Tibial nerve (tissue), 4 donors: Measurements from ENCODE around the gene FHDC1. TPM values are rescaled to one million over a fixed set of nuclear protein-coding genes. Genes with fewer than 3 reads are reported as not detected.

Experiments
- DNase-seq, 2 donors: peaks; one replicate each; pipeline ENCODE4 v3.0.0-alpha.2; 2019; ENCODE audit warnings: low spot score in 2 of 2
- H3K27ac ChIP-seq, 4 donors: fragments of 200-600 bp; sonication (generic) in 3 of 4; one replicate each; pipeline ENCODE4 v1.5.1; 2017 to 2019; ENCODE audit warnings: mild to moderate bottlenecking in 1 of 4
- H3K27me3 ChIP-seq, 2 donors: fragments of 200-600 bp; sonication (generic) in 1 of 2; one replicate each; pipeline versions ENCODE4 v1.5.1 to v1.6.0; 2017 to 2019
- H3K36me3 ChIP-seq, 3 donors: fragments of 200-600 bp; sonication (generic); one replicate each; pipeline ENCODE4 v1.5.1; 2018 to 2019
- H3K4me1 ChIP-seq, 4 donors: fragments of 200-600 bp; sonication (generic) in 3 of 4; one replicate each; pipeline ENCODE4 v1.5.1; 2017 to 2019
- H3K4me3 ChIP-seq, 4 donors: fragments of 200-600 bp; sonication (generic) in 3 of 4; one replicate each; pipeline ENCODE4 v1.5.1; 2017 to 2019; ENCODE audit warnings: mild to moderate bottlenecking in 1 of 4, moderate library complexity in 1 of 4
- H3K9me3 ChIP-seq, 4 donors: fragments of 200-600 bp; sonication (generic) in 3 of 4; one replicate each; pipeline ENCODE4 v1.5.1; 2017 to 2019
- EP300 ChIP-seq, 2 donors: sonication (generic); formaldehyde crosslinking; IDR thresholded peaks; one replicate each; pipeline ENCODE4 v1.6.1; 2017; ENCODE audit warnings: antibody characterized with exemption in 2 of 2, mild to moderate bottlenecking in 1 of 2
- POLR2A ChIP-seq, 2 donors: fragments of 450-650 bp; IDR thresholded peaks; one replicate each; pipeline ENCODE4 v1.6.1; 2017; ENCODE audit warnings: antibody characterized with exemption in 2 of 2, mild to moderate bottlenecking in 2 of 2, moderate library complexity in 2 of 2
- WGBS, 2 donors: methylation state at CpG; one replicate each; pipeline ENCODE4 v1.1.5; 2018; 5-methylcytosine and 5-hydroxymethylcytosine counted together
- total RNA-seq, 4 donors: library from RNA; depleted of rRNA; stranded (reverse); fragments of >200 nt; gene quantifications; one replicate each; pipeline ENCODE4 v1.1.0, GENCODE V29; 2016
- TF ChIP-seq, protein P1 (sequence below), 5 experiments: fragments of 200-600 bp in 3 of 5; fragments of 450-650 bp in 2 of 5; sonication (generic) in 3 of 5; IDR thresholded peaks; one replicate each; pipeline ENCODE4 v1.5.1; 2016 to 2019; ENCODE audit warnings: antibody characterized with exemption in 5 of 5, mild to moderate bottlenecking in 3 of 5, moderate library complexity in 2 of 5

FHDC1 gene
- total RNA-seq, 4 donors from 2014 or later: 2.2 to 7.9 (median 6.1) TPM

DNA sequence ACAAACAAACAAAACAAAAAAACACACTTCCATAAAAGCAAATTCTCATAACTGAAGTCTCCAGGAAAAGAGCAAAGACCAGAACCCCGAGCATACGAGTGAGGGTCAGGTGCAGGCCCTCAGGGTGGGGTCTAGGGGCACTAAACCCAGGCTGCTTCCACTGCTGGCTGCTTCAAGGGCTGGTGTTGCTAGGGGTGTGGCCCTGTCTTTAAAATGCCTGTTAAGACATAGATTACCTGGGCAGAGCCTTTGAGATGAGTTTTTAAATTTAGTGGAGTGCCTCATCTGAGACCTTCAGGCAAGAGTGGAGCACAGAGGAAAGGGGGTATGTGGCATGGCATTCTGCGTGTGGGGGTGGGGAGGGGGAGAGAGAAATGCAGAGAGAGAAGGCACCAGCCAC, 87.0 kb downstream of the FHDC1 start:
- no peaks in the 10 kb centered on the region for H3K27me3 ChIP-seq
- 50 to 57% methylated on average over 3 of the region's 3 CpGs for WGBS, 2 donors
- H3K4me1 ChIP-seq: no peaks in the 10 kb centered on the region
- TF ChIP-seq, protein P1, sequence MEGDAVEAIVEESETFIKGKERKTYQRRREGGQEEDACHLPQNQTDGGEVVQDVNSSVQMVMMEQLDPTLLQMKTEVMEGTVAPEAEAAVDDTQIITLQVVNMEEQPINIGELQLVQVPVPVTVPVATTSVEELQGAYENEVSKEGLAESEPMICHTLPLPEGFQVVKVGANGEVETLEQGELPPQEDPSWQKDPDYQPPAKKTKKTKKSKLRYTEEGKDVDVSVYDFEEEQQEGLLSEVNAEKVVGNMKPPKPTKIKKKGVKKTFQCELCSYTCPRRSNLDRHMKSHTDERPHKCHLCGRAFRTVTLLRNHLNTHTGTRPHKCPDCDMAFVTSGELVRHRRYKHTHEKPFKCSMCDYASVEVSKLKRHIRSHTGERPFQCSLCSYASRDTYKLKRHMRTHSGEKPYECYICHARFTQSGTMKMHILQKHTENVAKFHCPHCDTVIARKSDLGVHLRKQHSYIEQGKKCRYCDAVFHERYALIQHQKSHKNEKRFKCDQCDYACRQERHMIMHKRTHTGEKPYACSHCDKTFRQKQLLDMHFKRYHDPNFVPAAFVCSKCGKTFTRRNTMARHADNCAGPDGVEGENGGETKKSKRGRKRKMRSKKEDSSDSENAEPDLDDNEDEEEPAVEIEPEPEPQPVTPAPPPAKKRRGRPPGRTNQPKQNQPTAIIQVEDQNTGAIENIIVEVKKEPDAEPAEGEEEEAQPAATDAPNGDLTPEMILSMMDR (IDR thresholded peaks at IDR 0.05): no peak
- TF ChIP-seq EP300 (IDR thresholded peaks at IDR 0.05) (no peak), POLR2A (IDR thresholded peaks at IDR 0.05) (no peak)
- peaks cover 0 to 3% (median 0%) of the 10 kb centered on the region in 3 donors for H3K36me3 ChIP-seq
- H3K4me3 ChIP-seq: no peak overlapping the region
- no peak for DNase-seq
- H3K27ac ChIP-seq: no peak overlapping the region
- H3K9me3 ChIP-seq: peaks cover 0 to 5% (median 2%) of the 10 kb centered on the region in 4 donors

DNA sequence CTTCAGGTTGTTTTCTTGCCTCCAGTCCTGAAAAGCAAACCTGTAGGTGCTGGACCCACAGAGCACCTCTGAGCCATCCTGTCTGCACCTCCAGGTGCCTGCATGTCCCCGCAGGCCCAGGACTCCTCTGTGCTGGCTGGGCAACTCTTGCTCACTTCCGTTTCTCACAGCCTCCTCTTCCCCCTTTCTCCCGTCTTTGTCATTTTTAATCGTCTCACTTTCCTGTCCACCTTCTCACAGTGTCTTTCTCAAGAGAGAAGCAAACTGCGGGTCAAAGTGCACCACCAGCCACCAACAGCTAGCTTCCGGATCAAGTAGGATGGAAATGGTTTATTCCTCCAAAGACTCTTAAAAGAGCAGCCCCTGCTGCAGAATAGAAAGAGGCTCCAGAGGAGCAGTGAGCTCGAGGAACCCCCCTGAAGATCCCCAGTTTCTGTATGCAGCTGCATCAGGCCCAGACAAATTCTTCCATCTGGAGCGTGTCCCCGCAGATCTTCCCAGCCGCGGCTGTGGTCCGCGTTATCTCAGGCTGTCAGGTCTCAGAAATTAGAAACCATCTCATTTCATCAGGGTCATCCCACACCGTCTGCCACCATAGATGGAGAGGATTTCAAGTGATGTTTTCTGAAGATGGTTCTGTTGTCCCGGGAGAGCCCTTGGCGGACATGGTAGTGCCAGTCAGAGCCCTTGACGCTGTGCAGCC, 87.7 kb downstream of the FHDC1 start:
- no peak overlapping the region for H3K27ac ChIP-seq

DNA sequence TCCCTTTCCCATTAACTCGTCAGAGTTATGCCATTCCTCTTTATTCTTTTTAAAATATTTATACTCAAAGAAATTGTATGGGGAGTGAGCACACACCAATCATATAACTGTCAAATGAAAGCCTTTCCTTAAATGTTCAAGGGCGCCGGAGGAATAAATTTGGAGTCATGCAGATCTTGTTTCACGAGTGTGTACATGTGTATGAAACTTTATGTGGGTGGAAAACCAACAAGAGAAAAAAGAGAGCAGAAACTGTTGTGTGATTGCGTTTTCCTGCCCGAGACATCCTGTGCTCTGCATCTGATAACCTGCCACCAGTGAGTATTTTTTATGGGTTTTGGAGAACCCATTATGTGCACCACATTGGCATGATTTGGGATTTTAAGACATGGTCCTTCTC, 88.3 kb downstream of the FHDC1 start:
- Histone ChIP-seq H3K36me3 (peaks cover 0 to 8% (median 0%) of the 10 kb centered on the region in 3 donors), H3K27me3 (no peaks in the 10 kb centered on the region), H3K4me1 (no peaks in the 10 kb centered on the region), H3K9me3 (peaks cover 0 to 19% (median 2%) of the 10 kb centered on the region in 4 donors), H3K4me3 (no peak overlapping the region), H3K27ac (no peak overlapping the region)
- TF ChIP-seq, protein P1 (IDR thresholded peaks at IDR 0.05): no peak
- TF ChIP-seq EP300 (IDR thresholded peaks at IDR 0.05) (no peak), POLR2A (IDR thresholded peaks at IDR 0.05) (no peak)
- 76 to 79% methylated on average over 6 of the region's 6 CpGs for WGBS, 2 donors
- DNase-seq: no peak

More for the DNA sequence above, 87.7 kb downstream of the FHDC1 start:
- Histone ChIP-seq H3K27me3 (no peaks in the 10 kb centered on the region), H3K4me3 (no peak overlapping the region), H3K4me1 (no peaks in the 10 kb centered on the region), H3K9me3 (peaks cover 0 to 12% (median 2%) of the 10 kb centered on the region in 4 donors), H3K36me3 (peaks cover 0 to 8% (median 0%) of the 10 kb centered on the region in 3 donors)
- no peak for TF ChIP-seq POLR2A (IDR thresholded peaks at IDR 0.05)
- no peak for TF ChIP-seq EP300 (IDR thresholded peaks at IDR 0.05)
- TF ChIP-seq, protein P1 (IDR thresholded peaks at IDR 0.05): no peak
- 74 to 75% methylated on average over 17 of the region's 17 CpGs for WGBS, 2 donors
- no peak for DNase-seq

DNA sequence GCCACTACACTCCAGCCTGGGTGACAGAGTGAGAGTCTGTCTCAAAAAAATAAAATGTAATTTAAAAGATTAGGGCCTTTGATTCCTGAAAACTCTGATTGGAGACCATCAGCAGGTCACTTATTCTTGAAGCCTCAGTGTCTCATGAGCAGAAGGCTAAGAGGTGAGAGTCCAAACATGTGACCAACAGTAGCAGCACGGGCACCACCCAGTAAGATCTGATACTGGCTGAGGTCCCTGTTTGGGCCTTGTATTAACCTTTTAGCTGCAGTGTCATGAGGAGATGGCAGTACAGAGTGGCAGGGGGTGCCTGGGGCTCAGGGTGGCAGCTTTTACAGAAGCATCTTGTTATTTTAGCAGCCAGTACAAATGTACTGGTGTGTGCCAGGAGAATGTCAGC, 89.3 kb downstream of the FHDC1 start:
- TF ChIP-seq POLR2A (IDR thresholded peaks at IDR 0.05) (no peak), EP300 (IDR thresholded peaks at IDR 0.05) (no peak)
- TF ChIP-seq, protein P1 (IDR thresholded peaks at IDR 0.05): no peak
- Histone ChIP-seq H3K4me1 (no peaks in the 10 kb centered on the region), H3K9me3 (peaks cover 0 to 28% (median 2%) of the 10 kb centered on the region in 4 donors), H3K27me3 (no peaks in the 10 kb centered on the region), H3K27ac (no peak overlapping the region), H3K4me3 (no peak overlapping the region), H3K36me3 (peaks cover 0 to 8% (median 0%) of the 10 kb centered on the region in 3 donors)
- 18 to 45% methylated on average over 1 of the region's 1 CpG for WGBS, 2 donors
- no peak for DNase-seq

DNA sequence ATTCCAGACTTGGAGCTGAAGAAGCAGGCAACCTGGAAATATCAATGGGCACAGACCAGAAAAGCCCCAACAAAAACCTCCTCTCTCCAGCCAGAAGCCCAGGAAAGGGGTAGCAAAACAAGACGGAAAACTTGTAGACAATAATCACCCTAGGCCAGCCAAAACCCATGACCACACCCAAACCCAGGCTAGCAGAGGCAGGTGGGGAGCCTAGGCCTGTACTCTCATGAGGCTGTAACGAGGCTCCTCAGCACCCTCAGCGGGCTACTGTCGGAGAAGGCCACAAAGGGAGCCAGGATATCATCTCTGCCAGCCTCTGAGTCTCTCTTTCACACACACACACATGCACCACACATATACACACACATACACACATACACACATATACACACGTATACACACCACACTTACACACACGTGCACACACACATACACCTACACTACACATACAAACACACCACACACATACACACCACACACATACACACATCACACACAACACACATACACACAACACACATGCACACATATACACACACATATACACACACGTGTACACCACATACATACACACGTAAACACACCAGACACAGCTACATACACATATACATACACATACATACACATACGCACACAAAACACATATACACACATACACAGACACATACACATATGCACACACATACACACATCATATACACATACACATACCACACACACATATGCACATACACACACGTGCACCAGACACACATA, 90.6 kb downstream of the FHDC1 start:
- WGBS, 2 donors: 91 to 93% methylated on average over 10 of the region's 10 CpGs
- Histone ChIP-seq H3K27ac (no peak overlapping the region), H3K27me3 (no peaks in the 10 kb centered on the region), H3K9me3 (peaks cover 0 to 29% (median 2%) of the 10 kb centered on the region in 4 donors), H3K4me1 (no peaks in the 10 kb centered on the region), H3K36me3 (peaks cover 0 to 8% (median 0%) of the 10 kb centered on the region in 3 donors), H3K4me3 (no peak overlapping the region)
- no peak for DNase-seq
- TF ChIP-seq POLR2A (IDR thresholded peaks at IDR 0.05) (no peak), EP300 (IDR thresholded peaks at IDR 0.05) (no peak)
